GM21825 (cell line): ENCODE data around the gene C1QTNF5.
"Not testable (repeated sequence)": the region's sequence is repeated elsewhere in the genome, so short reads cannot be mapped to it uniquely, and the experiment has no call there.

ENCODE experiments used
- ATAC-seq: cut with Tn5 transposase; IDR thresholded peaks from one replicate; pipeline ENCODE4 v1.9.1; 2021; ENCODE audit warnings: mild to moderate bottlenecking, moderate library complexity; ENCODE audit not compliant: unreplicated experiment

C1QTNF5 gene, protein sequence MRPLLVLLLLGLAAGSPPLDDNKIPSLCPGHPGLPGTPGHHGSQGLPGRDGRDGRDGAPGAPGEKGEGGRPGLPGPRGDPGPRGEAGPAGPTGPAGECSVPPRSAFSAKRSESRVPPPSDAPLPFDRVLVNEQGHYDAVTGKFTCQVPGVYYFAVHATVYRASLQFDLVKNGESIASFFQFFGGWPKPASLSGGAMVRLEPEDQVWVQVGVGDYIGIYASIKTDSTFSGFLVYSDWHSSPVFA

DNA sequence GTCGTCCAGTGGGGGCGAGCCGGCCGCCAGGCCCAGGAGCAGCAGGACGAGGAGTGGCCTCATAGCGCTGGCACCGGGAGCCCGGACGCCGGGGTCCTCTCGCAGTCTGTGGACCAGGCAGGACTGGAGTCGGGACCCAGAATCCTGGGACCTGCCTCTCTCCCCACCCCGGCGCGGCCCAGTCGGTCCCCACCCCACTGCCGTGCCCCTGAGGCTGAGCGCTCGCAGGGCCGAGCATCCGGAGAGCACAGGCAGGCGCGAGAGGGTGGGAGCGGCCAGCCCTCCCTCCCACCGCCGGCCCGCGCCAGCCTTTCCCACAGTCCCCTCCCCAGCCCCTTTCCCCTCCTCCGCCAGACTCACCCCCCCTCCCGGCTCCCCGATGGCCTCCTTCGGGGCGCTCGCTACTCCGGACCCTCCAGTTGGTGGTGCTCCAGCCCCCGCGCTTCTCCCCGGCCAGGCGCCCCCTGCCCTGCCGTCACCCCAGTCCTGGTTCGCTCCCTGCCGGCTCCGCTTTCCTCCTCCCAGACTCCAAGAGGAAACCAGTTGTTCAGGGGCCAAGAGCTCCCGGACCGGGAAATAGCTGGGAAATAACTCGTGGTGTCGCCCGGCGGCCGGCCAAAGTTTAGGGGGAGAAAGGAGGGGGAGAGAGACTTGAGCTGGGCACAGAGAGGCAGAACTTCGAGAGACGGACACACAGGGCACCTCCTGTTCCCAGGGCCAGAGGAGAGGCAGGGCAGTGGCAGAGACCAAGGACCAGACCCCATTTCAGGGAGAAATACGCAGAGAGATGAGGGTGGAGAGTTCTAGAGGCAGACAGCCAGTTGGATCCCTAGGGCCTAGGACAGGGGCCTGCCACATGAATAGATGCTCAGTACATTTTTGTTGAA is at the start of gene C1QTNF5:
Gene C1QTNF5 (minus strand): TSS at position 549 of the 887 bp plus-strand sequence. CDS start 486 bp downstream, at position 63.
- ATAC-seq: no peak

DNA sequence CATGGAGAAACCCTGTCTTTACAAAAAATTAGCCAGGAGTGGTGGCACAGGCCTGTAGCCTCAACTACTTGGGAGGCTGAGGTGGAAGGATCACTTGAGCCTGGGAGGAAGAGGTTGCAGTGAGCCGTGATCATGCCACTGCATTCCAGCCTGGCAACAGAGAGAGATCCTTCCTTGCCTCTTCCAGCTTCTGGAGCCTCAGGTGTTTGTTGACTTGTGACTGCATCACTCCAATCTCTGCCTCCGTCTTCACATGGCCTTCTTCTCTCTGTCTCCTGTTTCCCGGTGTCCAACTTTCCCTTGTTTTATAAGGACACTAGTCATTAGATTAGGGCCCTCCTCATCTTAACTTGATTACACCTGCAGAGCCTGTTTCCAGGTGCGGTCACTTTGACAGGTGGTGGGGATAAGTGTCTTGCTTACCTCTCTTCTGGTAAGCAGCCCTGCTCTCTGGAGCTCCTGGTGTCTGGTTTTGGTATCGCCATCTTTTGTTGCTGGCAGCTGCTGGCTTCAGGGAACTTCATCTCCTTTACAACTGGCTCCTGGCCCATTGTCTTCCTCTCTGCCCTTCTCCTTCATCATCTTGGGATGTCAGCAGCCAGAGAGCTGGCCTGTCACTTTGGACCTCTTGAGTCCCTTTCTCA is 49.0 kb upstream of the C1QTNF5 start:
- no peak for ATAC-seq

DNA sequence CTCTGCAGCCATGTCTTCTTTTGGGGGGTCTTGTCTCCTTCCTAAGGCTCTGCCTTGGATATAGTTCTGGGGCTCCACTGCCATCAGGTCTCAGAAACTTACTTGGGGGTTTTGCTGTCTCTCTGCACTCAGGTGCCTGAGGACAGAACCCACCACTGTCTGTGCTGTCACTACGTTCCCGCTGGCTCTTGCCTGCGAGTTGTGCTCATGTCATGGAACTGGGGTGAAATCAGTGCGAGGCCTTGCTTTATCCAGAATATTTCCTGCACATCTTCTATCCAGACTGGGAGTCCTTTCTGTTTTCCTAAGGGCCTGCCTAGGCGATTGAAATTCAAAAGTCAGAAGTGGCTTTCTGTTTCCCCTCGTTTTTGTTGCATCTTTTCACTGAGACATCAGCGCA is 47.4 kb upstream of the C1QTNF5 start:
- ATAC-seq: no peak

DNA sequence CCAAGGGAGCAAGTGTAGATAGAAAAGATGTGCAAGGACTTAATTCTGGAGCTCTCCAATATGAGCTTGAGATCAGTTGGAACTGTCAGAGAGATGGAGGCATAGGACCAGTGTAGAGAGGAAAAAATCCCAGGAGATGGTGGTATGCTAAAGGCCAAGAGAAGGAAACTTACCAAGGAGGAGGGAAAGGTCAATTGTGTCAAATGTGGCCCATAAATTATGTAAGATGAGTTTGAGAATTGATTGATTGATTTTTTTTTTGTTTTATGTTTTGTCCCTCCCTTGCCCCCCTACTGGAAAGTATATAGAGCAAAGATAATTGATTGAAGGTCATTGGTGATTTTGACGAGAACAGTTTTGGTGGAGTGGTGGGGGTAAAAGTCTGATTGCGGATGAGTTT is 43.6 kb upstream of the C1QTNF5 start:
- ATAC-seq: no peak

DNA sequence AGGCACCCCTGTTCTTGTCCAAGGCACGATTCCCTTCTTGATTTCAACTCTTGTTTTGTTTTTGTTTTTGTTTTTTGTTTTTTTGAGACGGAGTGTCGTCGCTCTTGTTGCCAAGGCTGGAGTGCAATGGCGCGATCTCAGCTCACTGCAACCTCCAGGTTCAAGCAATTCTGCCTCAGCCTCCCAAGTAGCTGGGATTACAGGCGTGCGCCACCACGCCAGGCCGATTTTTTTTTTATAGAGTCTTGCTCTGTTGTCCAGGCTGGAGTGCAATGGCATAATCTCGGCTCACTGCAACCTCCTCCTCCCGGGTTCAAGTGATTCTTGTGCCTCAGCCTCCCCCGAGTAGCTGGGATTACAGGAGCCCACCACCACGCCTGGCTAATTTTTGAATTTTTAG is 41.8 kb upstream of the C1QTNF5 start:
- not testable (repeated sequence) for ATAC-seq

DNA sequence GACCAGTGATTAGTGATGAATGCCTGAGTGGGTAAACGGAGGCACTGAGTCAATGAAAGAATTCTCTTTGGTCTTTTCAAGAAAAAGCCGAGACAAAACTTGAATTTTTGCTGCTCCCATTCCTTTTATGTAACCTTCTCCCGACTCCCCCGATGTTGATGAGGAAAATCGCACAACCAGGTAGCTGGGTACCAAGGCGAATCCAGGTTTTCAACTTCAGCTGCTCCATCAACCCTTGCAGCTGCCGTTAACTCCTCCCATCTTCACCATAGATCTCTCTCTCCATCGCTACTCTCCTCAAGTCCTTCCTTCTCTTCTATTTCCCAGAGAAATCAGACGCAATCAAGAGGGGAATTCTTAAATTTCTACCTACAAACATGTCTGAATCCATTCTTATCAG is 41.4 kb upstream of the C1QTNF5 start:
- no peak for ATAC-seq

DNA sequence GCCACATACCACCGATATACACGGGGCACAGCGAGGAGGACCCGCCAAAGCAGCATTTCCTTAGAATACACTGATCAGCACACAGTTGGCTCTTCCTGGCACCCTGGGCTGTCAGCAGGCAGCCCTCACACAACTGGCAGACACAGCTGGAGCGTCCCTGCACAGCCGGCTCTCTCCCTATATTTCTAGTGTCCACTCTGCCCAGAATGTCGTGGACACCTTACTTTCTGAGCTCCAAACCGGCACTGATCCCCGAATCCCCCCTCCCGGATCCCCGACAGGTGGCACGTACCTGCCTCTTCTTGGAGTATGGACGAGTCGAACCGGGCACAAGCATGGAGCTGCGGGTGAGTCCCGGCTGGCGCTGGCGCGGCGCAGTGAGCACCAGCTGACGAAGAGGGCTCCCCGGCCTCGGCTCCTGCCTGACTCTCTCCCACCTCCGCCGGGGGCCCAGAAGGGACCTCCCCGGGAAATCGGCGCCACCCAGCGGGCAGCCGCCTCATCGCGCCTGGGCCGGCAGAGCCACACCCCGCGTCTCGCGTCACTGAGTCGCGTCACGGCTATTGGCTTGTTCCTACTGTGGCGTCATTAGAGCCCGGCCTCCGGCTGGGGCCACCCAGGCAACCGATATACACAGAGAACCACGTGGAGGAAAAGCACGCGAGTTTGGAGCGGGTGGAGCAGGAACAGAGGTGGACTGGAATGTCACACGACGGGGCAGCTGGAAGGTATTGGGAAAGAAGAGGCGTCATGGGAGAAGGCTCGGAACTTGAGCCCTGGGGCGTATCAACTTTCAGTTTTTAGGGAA is 40.7 kb upstream of the C1QTNF5 start, which contains the start of gene USP2:
Gene USP2 (minus strand): TSS at position 510 of the 808 bp plus-strand sequence. CDS start 8,210 bp downstream, outside the sequence.
- ATAC-seq: peak; percentile 95

DNA sequence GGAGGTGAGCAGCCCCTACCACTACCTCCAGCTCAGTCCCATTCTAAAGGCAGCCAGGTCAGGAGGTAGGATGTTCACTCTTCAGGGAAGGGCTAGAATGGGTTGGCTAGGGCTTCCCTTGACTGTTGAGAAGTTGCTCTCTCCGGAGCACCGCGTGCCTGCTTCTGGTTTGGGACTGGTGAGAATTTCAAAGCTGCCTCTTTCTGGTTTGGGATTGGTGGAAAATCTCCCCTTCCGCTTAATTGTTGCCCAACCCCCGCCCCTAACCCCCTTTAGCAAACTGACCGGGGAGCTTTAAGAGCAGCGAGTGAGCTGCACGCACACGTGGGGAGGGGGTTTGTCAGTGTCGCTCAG is 40.1 kb upstream of the C1QTNF5 start:
- no peak for ATAC-seq

DNA sequence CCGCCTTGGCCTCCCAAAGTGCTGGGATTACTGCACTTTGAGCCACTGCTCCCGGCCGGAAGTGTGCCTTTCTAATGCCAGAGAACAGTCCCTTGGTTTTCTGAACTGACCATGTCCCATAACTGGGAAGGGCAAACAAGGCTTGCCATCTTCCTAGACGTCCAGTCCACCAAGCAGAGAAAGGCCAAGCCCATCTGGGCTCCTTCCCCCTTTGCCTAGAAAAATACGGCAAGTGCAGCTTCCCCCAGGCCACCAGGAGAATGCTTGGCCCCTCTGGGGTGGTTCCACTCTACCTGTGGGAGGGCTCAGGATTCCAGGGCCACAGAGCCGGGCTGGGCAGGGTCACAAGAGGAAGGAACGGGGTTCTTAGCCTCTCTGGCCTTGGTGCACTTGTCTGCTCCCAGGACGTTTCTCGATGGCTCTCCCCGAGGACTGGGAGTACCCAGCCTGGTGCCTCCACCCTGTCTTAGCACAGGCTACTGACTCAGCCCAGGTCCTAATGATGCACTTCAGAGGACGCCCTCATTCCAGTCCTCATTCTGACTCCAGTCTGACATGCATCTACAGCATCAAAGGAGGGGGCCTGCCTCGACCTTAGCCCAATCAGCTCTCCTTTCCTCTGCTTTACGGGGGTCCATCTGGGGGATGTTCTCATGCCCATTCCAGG is 39.6 kb upstream of the C1QTNF5 start:
- no peak for ATAC-seq

DNA sequence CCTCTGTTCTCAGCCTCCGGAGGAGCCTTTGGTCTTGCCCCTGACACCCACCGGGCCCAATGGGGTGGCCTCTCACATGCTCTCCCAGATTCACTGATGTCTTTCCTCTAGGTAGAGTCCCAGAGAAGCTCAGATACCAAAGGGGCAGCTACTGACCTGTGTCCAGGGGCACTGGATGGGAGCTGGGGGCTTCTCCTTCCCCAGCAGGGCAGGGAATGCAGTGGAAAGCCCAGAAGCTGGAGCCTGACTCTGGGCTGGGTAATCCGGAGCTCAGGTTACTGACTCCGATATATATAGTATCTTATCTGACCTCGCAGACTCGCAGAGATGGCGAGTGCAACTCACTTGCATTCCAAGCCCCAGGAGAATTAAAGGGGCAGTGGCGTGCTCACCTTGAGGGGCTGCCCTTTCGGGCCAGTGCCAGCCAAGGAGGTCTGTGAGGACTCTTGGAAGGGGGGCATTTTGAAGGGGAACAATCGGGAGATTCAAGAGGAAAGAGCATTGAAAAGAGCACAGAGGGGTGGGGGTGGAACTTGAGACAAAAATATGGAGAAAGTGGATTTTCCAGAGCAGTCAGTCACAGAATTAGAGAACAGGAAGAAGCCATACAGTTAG is 38.3 kb upstream of the C1QTNF5 start:
- ATAC-seq: no peak

DNA sequence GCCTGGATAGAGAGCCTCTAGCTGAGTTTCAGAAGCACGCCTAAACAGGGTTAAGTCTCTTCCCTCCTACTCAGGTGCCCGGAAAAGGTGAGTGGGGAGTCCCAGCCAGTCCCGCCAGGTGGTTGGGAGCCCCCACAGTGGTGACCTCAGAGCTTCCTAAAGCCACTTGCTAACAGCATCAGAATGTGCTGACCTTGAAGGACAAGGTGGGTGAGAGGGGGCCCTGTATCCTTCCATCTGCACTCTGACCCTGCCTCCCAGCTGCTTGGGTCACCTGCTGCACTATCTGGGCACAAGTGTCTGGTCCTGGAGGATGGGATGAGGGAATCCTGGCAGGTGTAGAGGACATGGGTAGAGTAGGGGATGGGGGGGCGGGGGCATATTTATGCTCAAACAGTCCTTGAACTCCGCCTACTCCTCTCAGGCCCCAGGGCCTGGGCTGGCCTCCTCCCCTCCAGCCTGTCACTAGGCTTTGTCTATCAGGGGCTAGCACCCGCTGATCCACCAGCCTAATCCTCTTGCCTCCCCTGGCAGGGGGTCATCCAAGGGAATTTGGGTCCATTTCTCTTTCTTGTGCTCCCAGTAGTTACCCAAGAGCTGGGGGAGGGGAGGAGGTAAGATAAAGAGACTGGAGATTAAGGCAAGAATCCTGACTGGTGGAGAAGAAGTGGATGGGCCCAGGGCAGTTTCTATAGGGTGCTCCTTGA is 37.4 kb upstream of the C1QTNF5 start:
- ATAC-seq: no peak

DNA sequence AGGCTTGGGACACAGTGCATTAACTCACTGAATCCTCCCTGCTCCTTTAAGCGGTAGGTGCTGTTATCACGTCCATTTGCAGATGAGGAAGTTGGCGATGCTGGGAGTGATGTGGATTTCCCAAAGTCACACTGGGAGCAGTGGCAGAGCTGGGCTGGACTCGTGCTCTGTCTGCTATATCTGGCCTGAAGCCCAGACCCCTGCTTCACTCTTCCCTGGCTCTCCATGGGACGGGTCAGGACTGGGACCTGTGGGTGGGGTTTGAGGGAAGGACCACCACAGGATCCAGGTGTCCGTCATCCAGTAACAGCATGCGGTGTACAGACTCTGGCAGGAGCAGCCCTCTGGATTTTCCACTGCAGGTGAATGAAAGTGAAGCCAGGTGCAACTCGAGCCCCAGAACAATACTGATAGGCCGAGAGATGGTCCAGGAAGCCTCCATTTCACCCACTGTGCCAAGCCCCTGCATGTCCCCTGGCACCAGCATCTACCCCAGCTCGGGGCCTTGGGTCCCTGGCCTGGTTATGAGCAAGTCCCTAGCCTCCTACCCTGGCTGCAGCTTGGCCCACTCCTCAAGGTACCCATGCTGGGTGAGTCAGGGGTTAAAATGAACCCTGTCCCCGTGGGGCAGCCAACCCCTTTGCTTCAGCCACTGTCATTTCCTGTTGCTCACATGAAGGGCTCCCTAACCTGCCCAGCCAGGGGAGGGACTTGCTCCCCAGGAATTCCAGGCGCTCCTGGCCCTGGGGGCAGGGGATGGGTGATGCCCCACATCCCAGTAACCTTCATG is 36.6 kb upstream of the C1QTNF5 start:
- no peak for ATAC-seq

DNA sequence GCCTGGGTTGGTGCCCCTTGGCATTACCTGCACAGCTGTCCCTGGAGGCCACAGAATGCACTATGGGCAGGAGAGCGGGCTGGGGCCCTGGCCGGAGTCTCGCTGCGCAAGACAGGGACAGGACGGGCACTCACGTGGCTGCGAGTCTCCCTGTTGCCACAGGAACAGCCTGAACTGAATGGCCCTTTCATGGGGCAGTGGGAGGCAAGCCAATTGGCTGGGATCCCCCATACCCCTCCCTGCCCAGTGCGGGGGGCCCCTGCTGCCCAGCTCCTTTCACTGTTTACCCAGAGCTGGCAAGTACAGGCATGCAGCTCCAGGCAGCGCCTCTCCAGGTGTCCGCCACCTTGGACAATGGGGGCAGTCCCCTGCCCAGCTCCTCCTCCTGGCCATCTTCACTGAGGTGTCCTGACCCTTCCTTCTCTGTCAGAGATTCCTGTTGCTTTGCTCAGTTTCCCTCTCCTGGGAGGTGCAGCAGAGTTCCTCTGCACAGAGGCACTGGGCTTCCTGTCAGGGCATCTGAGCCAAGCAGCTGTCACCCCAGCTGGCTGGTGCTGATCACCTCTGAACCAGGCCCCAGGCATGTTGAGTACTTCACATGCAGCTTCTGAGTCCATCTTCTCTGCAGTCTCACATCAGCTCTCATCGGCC is 35.6 kb upstream of the C1QTNF5 start:
- no peak for ATAC-seq

DNA sequence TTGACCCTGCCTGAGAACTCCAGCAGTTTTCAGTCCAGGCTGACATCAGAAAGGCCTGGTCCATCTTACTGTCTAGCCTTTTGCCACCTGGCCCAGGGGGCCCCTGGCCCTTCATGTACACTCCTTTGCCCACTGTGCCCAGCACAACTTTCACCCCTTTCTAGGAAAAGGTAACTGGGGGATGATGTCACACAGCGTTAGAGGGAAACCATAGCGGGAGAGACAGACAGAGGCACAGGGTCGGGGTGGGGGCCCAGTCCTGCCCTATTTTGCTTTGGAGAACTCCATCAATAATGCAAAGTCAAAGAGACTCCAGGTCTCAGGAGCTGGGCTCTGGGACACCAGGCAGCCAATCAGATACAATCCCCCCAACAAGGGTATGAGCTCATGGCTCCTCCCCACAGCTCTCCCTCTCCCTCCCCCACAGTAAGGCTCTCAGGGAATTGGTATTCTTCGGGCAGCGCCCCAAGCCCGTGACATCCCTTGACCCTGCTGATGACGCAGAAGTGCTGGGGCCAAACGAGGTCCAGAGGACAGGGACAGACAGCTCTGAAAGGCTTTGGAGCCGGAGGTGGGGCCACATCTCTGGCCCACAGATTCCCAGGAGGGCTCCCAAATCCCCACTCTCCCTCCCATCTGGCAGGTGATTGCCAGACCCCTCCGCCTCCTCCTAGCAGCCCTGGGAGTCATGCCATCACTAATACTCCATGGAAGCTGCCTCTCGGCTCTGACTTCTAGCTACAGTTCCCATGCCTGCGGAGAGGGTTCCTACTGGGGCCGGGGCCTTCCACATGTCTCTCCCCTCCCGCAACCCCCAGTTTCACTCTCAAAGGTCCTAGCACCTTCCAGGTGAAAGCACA is 34.9 kb upstream of the C1QTNF5 start:
- ATAC-seq: no peak

DNA sequence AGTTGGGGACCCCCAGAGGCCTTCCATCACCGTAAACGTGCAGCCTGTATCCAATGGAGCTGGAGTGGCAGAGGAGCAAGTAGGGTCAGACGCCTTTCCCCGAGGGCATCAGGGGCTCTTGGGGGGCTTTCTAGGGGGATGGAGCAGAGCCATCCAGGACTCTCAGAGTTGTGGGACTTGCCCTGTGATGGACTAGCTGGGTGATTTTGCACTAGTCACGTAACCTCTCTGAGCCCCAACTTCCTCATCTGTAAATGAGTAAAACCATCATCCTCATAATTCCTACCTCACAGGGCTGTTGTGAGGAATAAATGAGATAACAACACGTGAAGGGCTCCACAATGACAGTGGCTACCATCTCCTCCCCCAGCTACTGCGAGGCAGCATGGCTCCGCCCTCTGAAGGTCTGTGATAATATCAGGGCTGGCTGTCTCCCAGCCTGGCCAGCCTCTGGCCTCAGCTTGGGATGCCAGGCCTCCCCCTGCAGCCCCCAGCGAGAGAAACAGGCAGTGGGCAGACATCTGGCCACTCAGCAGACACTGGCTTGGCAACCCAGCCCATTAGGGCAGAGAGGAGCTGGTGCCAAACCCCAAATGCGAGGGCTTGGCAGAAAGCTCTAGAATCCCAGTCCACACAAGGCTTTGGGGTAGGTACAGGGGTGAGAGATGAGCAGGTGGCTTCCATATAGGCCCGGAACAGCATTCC is 34.1 kb upstream of the C1QTNF5 start:
- ATAC-seq: no peak

DNA sequence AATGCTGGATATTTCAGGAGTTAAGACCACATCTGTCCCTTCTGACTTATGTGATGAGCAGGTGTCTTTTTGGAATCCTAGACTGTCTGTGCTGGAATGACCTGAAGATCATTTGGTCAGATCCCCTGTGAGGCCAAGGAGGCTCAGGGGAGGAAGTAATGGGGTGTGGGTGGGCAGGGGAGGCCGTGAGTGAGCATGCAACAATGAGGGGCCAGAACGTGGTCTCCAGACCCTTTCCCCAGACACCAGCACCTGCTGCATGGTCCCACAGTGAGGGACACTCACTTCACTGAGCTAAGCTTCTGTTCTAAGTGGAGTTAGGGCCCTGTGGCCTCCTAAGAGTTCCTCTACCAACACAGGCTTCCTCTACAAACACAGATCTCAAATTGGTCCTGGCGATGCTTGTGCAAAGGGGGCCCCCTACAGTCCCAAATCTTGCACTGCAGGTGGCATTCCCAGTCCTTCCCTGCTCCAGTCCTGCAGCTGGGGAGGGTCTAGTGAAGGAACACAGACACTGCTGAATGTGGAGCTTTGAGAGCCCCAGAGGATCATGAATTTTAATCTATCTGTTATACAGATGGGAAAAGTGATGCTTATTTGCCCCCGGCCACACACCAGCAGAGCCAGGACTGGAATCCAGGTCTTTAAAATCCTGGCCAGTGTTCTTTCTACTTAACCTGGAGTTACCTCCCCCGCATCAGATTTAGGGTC is 33.4 kb upstream of the C1QTNF5 start:
- no peak for ATAC-seq
